Liver (tissue), 9 donors: ENCODE data around the gene PLXDC1. TPM values are rescaled to one million over a fixed set of nuclear protein-coding genes. Genes with fewer than 3 reads are reported as not detected.

Source experiments
- DNase-seq: peaks from one replicate; pipeline ENCODE4 v3.0.0-alpha.2; 2017; ENCODE audit warnings: low spot score
- H3K27ac ChIP-seq, 2 donors: one replicate each; pipeline ENCODE4 v1.7.0; 2013; ENCODE audit warnings: inconsistent platforms in 2 of 2, low read length in 2 of 2, control low read depth in 1 of 2, low read depth in 1 of 2, mild to moderate bottlenecking in 1 of 2
- H3K27me3 ChIP-seq, 4 donors: one replicate each; pipeline versions ENCODE4 v1.6.1 to v1.7.0; 2013; ENCODE audit warnings: low read length in 3 of 4, inconsistent platforms in 1 of 4, mild to moderate bottlenecking in 1 of 4, moderate library complexity in 1 of 4; ENCODE audit not compliant: control insufficient read depth in 4 of 4, insufficient read depth in 4 of 4
- H3K36me3 ChIP-seq, 4 donors: one replicate each; pipeline versions ENCODE4 v1.6.1 to v1.7.0; 2013; ENCODE audit warnings: low read length in 3 of 4, mild to moderate bottlenecking in 3 of 4, low read depth in 1 of 4, moderate library complexity in 1 of 4; ENCODE audit not compliant: control insufficient read depth in 4 of 4, insufficient read depth in 3 of 4
- H3K4me1 ChIP-seq, 4 donors: one replicate each; pipeline versions ENCODE4 v1.6.1 to v1.7.0; 2013; ENCODE audit warnings: low read length in 3 of 4, mild to moderate bottlenecking in 3 of 4, moderate library complexity in 1 of 4; ENCODE audit not compliant: control insufficient read depth in 4 of 4, insufficient read depth in 4 of 4
- H3K4me3 ChIP-seq, 3 donors: one replicate each; pipeline versions ENCODE4 v1.6.1 to v1.7.0; 2013; ENCODE audit warnings: low read length in 3 of 3, control low read depth in 1 of 3, low read depth in 1 of 3, mild to moderate bottlenecking in 1 of 3
- H3K9ac ChIP-seq, 2 donors: one replicate each; pipeline ENCODE4 v1.7.0; 2013; ENCODE audit warnings: low read length in 2 of 2, mild to moderate bottlenecking in 2 of 2, moderate library complexity in 2 of 2, control low read depth in 1 of 2, low read depth in 1 of 2
- H3K9me3 ChIP-seq, 4 donors: one replicate each; pipeline versions ENCODE4 v1.6.1 to v1.7.0; 2013; ENCODE audit warnings: low read length in 3 of 4; ENCODE audit not compliant: control insufficient read depth in 4 of 4
- ATF3 ChIP-seq: IDR thresholded peaks from 2 replicates; pipeline ENCODE4 v1.6.1; 2016; ENCODE audit warnings: antibody characterized with exemption
- EGR1 ChIP-seq, 2 donors: IDR thresholded peaks; 2 replicates each; pipeline ENCODE4 v1.6.1; 2016 to 2018; ENCODE audit warnings: antibody characterized with exemption in 2 of 2, low read depth in 2 of 2
- FOXA1 ChIP-seq: IDR thresholded peaks from 2 replicates; pipeline ENCODE4 v1.6.1; 2016; ENCODE audit warnings: antibody characterized with exemption
- GABPA ChIP-seq, 2 donors: IDR thresholded peaks in 1 of 2; conservative IDR thresholded peaks in 1 of 2; 2 replicates each; pipeline ENCODE4 v1.6.1; 2016; ENCODE audit warnings: antibody characterized with exemption in 2 of 2, mild to moderate bottlenecking in 1 of 2, moderate library complexity in 1 of 2
- HNF4A ChIP-seq, 2 donors: conservative IDR thresholded peaks; 2 replicates each; pipeline ENCODE4 v1.6.1; 2016; ENCODE audit warnings: antibody characterized with exemption in 2 of 2, mild to moderate bottlenecking in 2 of 2
- HNF4G ChIP-seq: IDR thresholded peaks from 2 replicates; pipeline ENCODE4 v1.6.1; 2016; ENCODE audit warnings: antibody characterized with exemption
- JUND ChIP-seq, 2 donors: IDR thresholded peaks; 2 replicates each; pipeline ENCODE4 v1.6.1; 2016; ENCODE audit warnings: antibody characterized with exemption in 2 of 2
- MAX ChIP-seq: IDR thresholded peaks from 2 replicates; pipeline ENCODE4 v1.6.1; 2016; ENCODE audit warnings: antibody characterized with exemption
- NR2F2 ChIP-seq: IDR thresholded peaks from 2 replicates; pipeline ENCODE4 v1.6.1; 2016; ENCODE audit warnings: antibody characterized with exemption
- RAD21 ChIP-seq, 2 donors: IDR thresholded peaks; 2 replicates each; pipeline ENCODE4 v1.6.1; 2016; ENCODE audit warnings: antibody characterized with exemption in 2 of 2, mild to moderate bottlenecking in 2 of 2
- REST ChIP-seq: IDR thresholded peaks from 2 replicates; pipeline ENCODE4 v1.6.1; 2016; ENCODE audit warnings: antibody characterized with exemption, mild to moderate bottlenecking
- RXRA ChIP-seq, 2 donors: IDR thresholded peaks; 2 replicates each; pipeline ENCODE4 v1.6.1; 2017 to 2018; ENCODE audit warnings: antibody characterized with exemption in 2 of 2, mild to moderate bottlenecking in 1 of 2
- TAF1 ChIP-seq: conservative IDR thresholded peaks from 2 replicates; pipeline ENCODE4 v1.6.1; 2016; ENCODE audit warnings: antibody characterized with exemption, mild to moderate bottlenecking
- YY1 ChIP-seq: IDR thresholded peaks from 2 replicates; pipeline ENCODE4 v1.6.1; 2016; ENCODE audit warnings: antibody characterized with exemption, mild to moderate bottlenecking
- ZBTB33 ChIP-seq: IDR thresholded peaks from 2 replicates; pipeline ENCODE4 v1.6.1; 2016; ENCODE audit warnings: antibody characterized with exemption
- WGBS: extraction: QIAGEN DNeasy Blood & Tissue Kit; methylation state at CpG from one replicate; pipeline ENCODE4 v1.1.7; 2013; 5-methylcytosine and 5-hydroxymethylcytosine counted together
- polyA plus RNA-seq, 2 donors: library from polyadenylated mRNA; stranded (reverse) in 1 of 2; unstranded in 1 of 2; fragments of 200-250 nt in 1 of 2; fragments of >200 nt in 1 of 2; fragmentation: Nextera tagmentation in 1 of 2; extraction: Ambion mirVana in 1 of 2; gene quantifications; one replicate each; pipeline versions ENCODE4 v1.2.1 to v1.2.3, GENCODE V29; 2013 to 2015
- total RNA-seq, 2 donors: library from RNA; depleted of rRNA; stranded (reverse); fragments of >200 nt; gene quantifications; one replicate each; pipeline ENCODE4 v1.2.3, GENCODE V29; 2014
- TF ChIP-seq, protein P1 (sequence below): fragments of 150-350 bp; IDR thresholded peaks from 2 replicates; pipeline ENCODE4 v1.5.1; 2017; ENCODE audit warnings: improper control_type of control experiment, low read depth, low read length; ENCODE audit not compliant: missing input control
- donor health status: healthy.
- donor health status: healthy.
- donor health status: healthy.
- donor health status: healthy.
- donor health status: healthy.

Gene PLXDC1
- total and polyA plus RNA-seq, 4 donors: 0.14 to 0.84 (median 0.30) TPM

GRCh38 chr17:39200957-39201510, 49.6 kb upstream of the PLXDC1 start:
- TF ChIP-seq RAD21 (IDR thresholded peaks at IDR 0.05) (no peak), GABPA (IDR thresholded peaks at IDR 0.05 in 1 of 2, conservative IDR thresholded peaks at IDR 0.05 in 1 of 2) (no peak), EGR1 (IDR thresholded peaks at IDR 0.05; ENCODE audit: low read depth in 2 of 2) (no peak), RXRA (IDR thresholded peaks at IDR 0.05) (no peak), HNF4A (conservative IDR thresholded peaks at IDR 0.05) (no peak), ZBTB33 (no peak), NR2F2 (no peak), ATF3 (no peak), HNF4G (no peak), JUND (IDR thresholded peaks at IDR 0.05) (no peak), FOXA1 (no peak), YY1 (no peak), TAF1 (no peak), REST (no peak), MAX (no peak)
- TF ChIP-seq, protein P1, sequence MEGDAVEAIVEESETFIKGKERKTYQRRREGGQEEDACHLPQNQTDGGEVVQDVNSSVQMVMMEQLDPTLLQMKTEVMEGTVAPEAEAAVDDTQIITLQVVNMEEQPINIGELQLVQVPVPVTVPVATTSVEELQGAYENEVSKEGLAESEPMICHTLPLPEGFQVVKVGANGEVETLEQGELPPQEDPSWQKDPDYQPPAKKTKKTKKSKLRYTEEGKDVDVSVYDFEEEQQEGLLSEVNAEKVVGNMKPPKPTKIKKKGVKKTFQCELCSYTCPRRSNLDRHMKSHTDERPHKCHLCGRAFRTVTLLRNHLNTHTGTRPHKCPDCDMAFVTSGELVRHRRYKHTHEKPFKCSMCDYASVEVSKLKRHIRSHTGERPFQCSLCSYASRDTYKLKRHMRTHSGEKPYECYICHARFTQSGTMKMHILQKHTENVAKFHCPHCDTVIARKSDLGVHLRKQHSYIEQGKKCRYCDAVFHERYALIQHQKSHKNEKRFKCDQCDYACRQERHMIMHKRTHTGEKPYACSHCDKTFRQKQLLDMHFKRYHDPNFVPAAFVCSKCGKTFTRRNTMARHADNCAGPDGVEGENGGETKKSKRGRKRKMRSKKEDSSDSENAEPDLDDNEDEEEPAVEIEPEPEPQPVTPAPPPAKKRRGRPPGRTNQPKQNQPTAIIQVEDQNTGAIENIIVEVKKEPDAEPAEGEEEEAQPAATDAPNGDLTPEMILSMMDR: no peak
- Histone ChIP-seq H3K36me3 (peaks cover 15 to 37% (median 31%) of the 10 kb centered on the region in 4 donors), H3K27me3 (no peaks in the 10 kb centered on the region), H3K4me1 (peaks cover 7 to 22% (median 15%) of the 10 kb centered on the region in 4 donors), H3K27ac (peak overlapping the region; percentile 94 to 99), H3K9me3 (no peaks in the 10 kb centered on the region), H3K4me3 (peak overlapping the region; percentile 85 to 89 (median 87)), H3K9ac (peak overlapping the region; percentile 96 to 99)
- 51% methylated on average over 11 of the region's 11 CpGs for WGBS
- no peak for DNase-seq
